IMR-90 (cell line): ENCODE results near the gene PPM1H.

Source experiments
- POLR2A ChIP-seq: IDR thresholded peaks from 2 replicates; pipeline ENCODE4 v1.6.1; 2012; ENCODE audit warnings: mild to moderate bottlenecking, low read depth, low read length
- RCOR1 ChIP-seq: IDR thresholded peaks from 2 replicates; pipeline ENCODE4 v1.6.1; 2012; ENCODE audit warnings: mild to moderate bottlenecking, low read length, improper control_type of control experiment; ENCODE audit not compliant: insufficient replicate concordance
- TF ChIP-seq, protein P1 (sequence below): fragments of 150-350 bp; IDR thresholded peaks from 2 replicates; pipeline ENCODE4 v1.6.1; 2017; ENCODE audit warnings: mild to moderate bottlenecking, antibody characterized with exemption, low read length, low read depth
- TF ChIP-seq, protein P2 (sequence below): conservative IDR thresholded peaks from 2 replicates; pipeline ENCODE4 v1.5.1; 2012; ENCODE audit warnings: mild to moderate bottlenecking, low read depth, low read length, improper control_type of control experiment

DNA sequence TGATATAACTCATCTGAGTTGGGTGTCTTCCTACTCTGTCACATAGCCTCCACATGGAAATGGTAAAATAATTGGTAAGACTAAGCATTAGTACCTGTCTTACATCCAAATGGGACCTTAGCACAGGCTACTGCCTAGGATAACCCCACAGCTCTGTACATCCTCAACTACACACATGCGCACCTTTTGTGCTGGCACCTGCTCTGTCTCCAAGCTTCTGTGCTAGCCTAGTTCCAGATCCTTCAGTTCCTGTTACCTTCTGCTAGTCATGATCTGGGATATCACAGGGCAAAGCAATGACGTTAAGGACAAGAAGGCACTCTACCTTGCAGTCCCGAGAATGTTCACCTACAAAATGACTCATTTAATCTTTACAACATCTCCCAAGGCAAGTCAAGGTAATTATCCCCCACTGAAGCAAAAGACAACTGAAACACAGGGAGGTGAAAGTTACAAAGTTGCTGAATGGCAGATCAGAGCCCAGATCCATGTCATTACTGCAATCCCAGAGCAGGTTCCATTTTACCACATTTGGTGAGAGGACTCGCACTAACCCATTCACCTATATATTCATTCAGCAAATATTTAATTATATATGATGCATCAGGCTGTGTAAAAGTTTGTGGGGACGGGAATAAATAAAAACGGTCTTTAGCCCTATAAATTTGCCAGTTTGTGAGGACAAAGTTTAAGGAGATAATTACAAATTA, 61.7 kb downstream of the PPM1H start:
- TF ChIP-seq RCOR1 (no peak), POLR2A (no peak)
- TF ChIP-seq, protein P1, sequence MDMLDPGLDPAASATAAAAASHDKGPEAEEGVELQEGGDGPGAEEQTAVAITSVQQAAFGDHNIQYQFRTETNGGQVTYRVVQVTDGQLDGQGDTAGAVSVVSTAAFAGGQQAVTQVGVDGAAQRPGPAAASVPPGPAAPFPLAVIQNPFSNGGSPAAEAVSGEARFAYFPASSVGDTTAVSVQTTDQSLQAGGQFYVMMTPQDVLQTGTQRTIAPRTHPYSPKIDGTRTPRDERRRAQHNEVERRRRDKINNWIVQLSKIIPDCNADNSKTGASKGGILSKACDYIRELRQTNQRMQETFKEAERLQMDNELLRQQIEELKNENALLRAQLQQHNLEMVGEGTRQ: no peak
- TF ChIP-seq, protein P2, sequence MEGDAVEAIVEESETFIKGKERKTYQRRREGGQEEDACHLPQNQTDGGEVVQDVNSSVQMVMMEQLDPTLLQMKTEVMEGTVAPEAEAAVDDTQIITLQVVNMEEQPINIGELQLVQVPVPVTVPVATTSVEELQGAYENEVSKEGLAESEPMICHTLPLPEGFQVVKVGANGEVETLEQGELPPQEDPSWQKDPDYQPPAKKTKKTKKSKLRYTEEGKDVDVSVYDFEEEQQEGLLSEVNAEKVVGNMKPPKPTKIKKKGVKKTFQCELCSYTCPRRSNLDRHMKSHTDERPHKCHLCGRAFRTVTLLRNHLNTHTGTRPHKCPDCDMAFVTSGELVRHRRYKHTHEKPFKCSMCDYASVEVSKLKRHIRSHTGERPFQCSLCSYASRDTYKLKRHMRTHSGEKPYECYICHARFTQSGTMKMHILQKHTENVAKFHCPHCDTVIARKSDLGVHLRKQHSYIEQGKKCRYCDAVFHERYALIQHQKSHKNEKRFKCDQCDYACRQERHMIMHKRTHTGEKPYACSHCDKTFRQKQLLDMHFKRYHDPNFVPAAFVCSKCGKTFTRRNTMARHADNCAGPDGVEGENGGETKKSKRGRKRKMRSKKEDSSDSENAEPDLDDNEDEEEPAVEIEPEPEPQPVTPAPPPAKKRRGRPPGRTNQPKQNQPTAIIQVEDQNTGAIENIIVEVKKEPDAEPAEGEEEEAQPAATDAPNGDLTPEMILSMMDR: no peak
